Endothelial cell (in vitro differentiated cells): Measurements from ENCODE around the gene DCAF7. TPM values are rescaled to one million over a fixed set of nuclear protein-coding genes. Genes with fewer than 3 reads are reported as not detected.
A peak's percentile ranks its signal among the peaks of the same experiment; 100 is the strongest.

Experiments used
- DNase-seq: peaks from one replicate; pipeline ENCODE4 v3.0.0; 2021; ENCODE audit warnings: low spot score
- H3K27ac Mint-ChIP-seq: one replicate; pipeline ENCODE4 v1.8.0; 2021; ENCODE audit warnings: mixed read lengths, inconsistent platforms; ENCODE audit not compliant: unreplicated experiment
- H3K27me3 Mint-ChIP-seq: one replicate; pipeline ENCODE4 v1.8.0; 2021; ENCODE audit warnings: mild to moderate bottlenecking, moderate library complexity, mixed read lengths, inconsistent platforms; ENCODE audit not compliant: unreplicated experiment
- H3K36me3 Mint-ChIP-seq: one replicate; pipeline ENCODE4 v1.8.0; 2021; ENCODE audit warnings: mild to moderate bottlenecking, low read depth, mixed read lengths, inconsistent platforms; ENCODE audit not compliant: unreplicated experiment
- H3K4me1 Mint-ChIP-seq: one replicate; pipeline ENCODE4 v1.8.0; 2021; ENCODE audit warnings: mild to moderate bottlenecking, mixed read lengths, inconsistent platforms; ENCODE audit not compliant: unreplicated experiment
- H3K4me3 Mint-ChIP-seq: one replicate; pipeline ENCODE4 v1.8.0; 2021; ENCODE audit warnings: mild to moderate bottlenecking, mixed read lengths, inconsistent platforms; ENCODE audit not compliant: unreplicated experiment
- H3K9me3 Mint-ChIP-seq: one replicate; pipeline ENCODE4 v1.8.0; 2021; ENCODE audit warnings: mixed read lengths, inconsistent platforms; ENCODE audit not compliant: unreplicated experiment
- CTCF ChIP-seq: fragments of 200-600 bp; sonication (generic); IDR thresholded peaks from one replicate; pipeline ENCODE4 v1.5.0; 2021; ENCODE audit warnings: antibody characterized with exemption; ENCODE audit not compliant: unreplicated experiment
- total RNA-seq: library from RNA; stranded (reverse); fragmentation: NEBNext Ultra II Directional; extraction: Animal tissue kit (Norgen Biotek cat#: 25700); gene quantifications from one replicate; pipeline ENCODE4 v1.2.1, GENCODE V29; 2021; ENCODE audit not compliant: unreplicated experiment

DCAF7 gene
- total RNA-seq, 1 donor from 2014 or later, result 123 TPM

GRCh38 chr17:63579633-63580032 lies 29.4 kb downstream of the DCAF7 start:
- peak overlapping the region; percentile 68 for H3K27ac Mint-ChIP-seq
- peak; percentile 12 for DNase-seq
- H3K27me3 Mint-ChIP-seq, result peaks cover 2% of the 10 kb centered on the region

DNA sequence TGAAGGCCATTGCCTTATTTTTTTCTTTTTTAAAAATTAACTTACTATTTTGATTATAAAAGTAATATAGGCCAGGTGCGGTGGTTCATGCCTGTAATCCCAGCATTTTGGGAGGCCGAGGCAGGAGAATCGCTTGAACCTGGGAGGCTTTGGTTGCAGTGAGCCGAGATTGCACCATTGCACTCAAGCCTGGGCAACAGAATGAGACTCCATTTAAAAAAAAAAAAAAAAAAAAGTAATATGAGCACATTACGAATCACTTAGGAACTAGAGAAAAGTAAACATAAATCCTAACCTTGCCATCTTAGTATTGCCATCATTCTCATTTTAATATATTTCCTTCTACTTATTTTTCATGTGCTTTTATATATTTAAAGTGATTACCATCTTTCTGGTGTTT lies 37.5 kb downstream of the DCAF7 start:
- H3K27ac Mint-ChIP-seq, result no peak overlapping the region
- no peak for TF ChIP-seq CTCF
- peaks cover 40% of the 10 kb centered on the region for H3K36me3 Mint-ChIP-seq
- no peak overlapping the region for H3K4me3 Mint-ChIP-seq
- DNase-seq, result no peak
- peaks cover 4% of the 10 kb centered on the region for H3K27me3 Mint-ChIP-seq
- no peaks in the 10 kb centered on the region for H3K9me3 Mint-ChIP-seq
- H3K4me1 Mint-ChIP-seq, result no peaks in the 10 kb centered on the region

More at GRCh38 chr17:63579633-63580032, 29.4 kb downstream of the DCAF7 start:
- Mint-ChIP-seq H3K36me3 (peaks cover 30% of the 10 kb centered on the region), H3K4me3 (no peak overlapping the region), H3K4me1 (peaks cover 18% of the 10 kb centered on the region), H3K9me3 (no peaks in the 10 kb centered on the region)
- no peak for TF ChIP-seq CTCF

- no peaks in the 10 kb centered on the region for H3K4me1 Mint-ChIP-seq
- H3K36me3 Mint-ChIP-seq, result peaks cover 33% of the 10 kb centered on the region
- TF ChIP-seq CTCF, result no peak
These were observed 38.5 kb downstream of the DCAF7 start for GRCh38 chr17:63588797-63589196.

GRCh38 chr17:63589646-63590045 lies 39.4 kb downstream of the DCAF7 start:
- H3K27me3 Mint-ChIP-seq, result peaks cover 5% of the 10 kb centered on the region
- no peaks in the 10 kb centered on the region for H3K4me1 Mint-ChIP-seq
- H3K36me3 Mint-ChIP-seq, result peaks cover 30% of the 10 kb centered on the region
- DNase-seq, result no peak
- H3K4me3 Mint-ChIP-seq, result no peak overlapping the region
- no peak for TF ChIP-seq CTCF
- no peaks in the 10 kb centered on the region for H3K9me3 Mint-ChIP-seq
- H3K27ac Mint-ChIP-seq, result no peak overlapping the region

More at GRCh38 chr17:63588797-63589196, 38.5 kb downstream of the DCAF7 start:
- DNase-seq, result no peak
- H3K27me3 Mint-ChIP-seq, result peaks cover 6% of the 10 kb centered on the region
- H3K4me3 Mint-ChIP-seq, result no peak overlapping the region
- H3K9me3 Mint-ChIP-seq, result no peaks in the 10 kb centered on the region
- H3K27ac Mint-ChIP-seq, result no peak overlapping the region

DNA sequence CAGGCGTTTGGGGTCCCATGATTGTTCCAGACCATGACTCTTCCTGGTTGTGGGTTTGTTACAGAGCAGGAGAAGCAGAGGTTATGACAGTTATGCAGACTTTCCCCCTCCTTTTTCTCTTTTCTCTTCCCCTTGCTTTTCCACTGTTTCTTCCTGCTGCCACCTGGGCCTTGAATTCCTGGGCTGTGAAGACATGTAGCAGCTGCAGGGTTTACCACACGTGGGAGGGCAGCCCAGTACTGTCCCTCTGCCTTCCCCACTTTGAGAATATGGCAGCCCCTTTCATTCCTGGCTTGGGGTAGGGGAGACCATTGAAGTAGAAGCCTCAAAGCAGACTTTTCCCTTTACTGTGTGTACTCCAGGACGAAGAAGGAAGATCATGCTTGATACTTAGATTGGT lies 42.5 kb downstream of the DCAF7 start:
- Mint-ChIP-seq H3K27ac (no peak overlapping the region), H3K9me3 (no peaks in the 10 kb centered on the region), H3K4me1 (no peaks in the 10 kb centered on the region), H3K4me3 (no peak overlapping the region), H3K27me3 (peaks cover 5% of the 10 kb centered on the region), H3K36me3 (peaks cover 17% of the 10 kb centered on the region)
- DNase-seq, result no peak
- no peak for TF ChIP-seq CTCF
